HCT116 (cell line): ENCODE data around the gene ACTN1. TPM values are rescaled to one million over a fixed set of nuclear protein-coding genes. Genes with fewer than 3 reads are reported as not detected.
A peak's percentile ranks its signal among the peaks of the same experiment; 100 is the strongest.

Source experiments
- ATAC-seq: fragments of 200-7000 bp; cut with Tn5 transposase; 2 replicates; pipeline ENCODE4 v1.9.1; 2020; ENCODE audit warnings: mild to moderate bottlenecking, moderate library complexity
- BruUV-seq: library from RNA; stranded (reverse); fragments of 400-500 nt; replicated peaks from 2 replicates; lab custom pipeline; 2021; lab: Mats Ljungman, UMichigan
- CTCF ChIA-PET: fragments of 300-600 bp; sonication (Branson Sonifier 250); formaldehyde crosslinking; loops from one replicate; lab custom pipeline; 2021; ENCODE audit warnings: antibody characterized with exemption; lab: Charles Lee
- POLR2A ChIA-PET: fragments of 300-600, 350-600 bp; sonication (Branson Sonifier 250); formaldehyde crosslinking; loops from one replicate; lab custom pipeline; 2021; ENCODE audit warnings: antibody characterized with exemption; lab: Charles Lee
- RAD21 ChIA-PET, 2 experiments: fragments of 300-600 bp; sonication (Branson Sonifier 250); formaldehyde crosslinking; loops; one replicate each; lab custom pipeline; 2023; ENCODE audit warnings: low total read pairs in 2 of 2; ENCODE audit not compliant: uncharacterized antibody in 2 of 2, unreplicated experiment in 2 of 2, low non-redundant PET in 1 of 2; lab: Charles Lee
- DNase-seq: peaks from one replicate; pipeline ENCODE4 v3.0.0-alpha.2; 2010; ENCODE audit warnings: low read depth, low spot score
- H2AFZ ChIP-seq: fragments of 200-600 bp; shearing (Covaris generic), sonication (generic); 2 replicates; pipeline ENCODE4 v1.6.1; 2017; ENCODE audit warnings: low read depth, mixed run types, mixed read lengths, antibody characterized with exemption, low read length; ENCODE audit not compliant: poor library complexity, severe bottlenecking
- H3K27ac ChIP-seq: 2 replicates; pipeline ENCODE4 v1.5.1; 2012; ENCODE audit warnings: low read depth, low read length
- H3K27me3 ChIP-seq: fragments of 200-600 bp; sonication (generic); 2 replicates; pipeline ENCODE4 v1.6.1; 2016; ENCODE audit warnings: mixed run types, low read length, mixed read lengths; ENCODE audit not compliant: insufficient read depth
- H3K36me3 ChIP-seq, 2 experiments: fragments of 200-500 bp in 1 of 2; fragments of 200-600 bp in 1 of 2; sonication (Bioruptor generic) in 1 of 2; sonication (generic) in 1 of 2; 2 replicates each; pipeline versions ENCODE4 v1.5.1 to v1.6.1; 2014 to 2016; ENCODE audit warnings: low read length in 2 of 2, inconsistent platforms in 1 of 2, mixed read lengths in 1 of 2, mixed run types in 1 of 2; ENCODE audit not compliant: insufficient read depth in 2 of 2, control insufficient read depth in 1 of 2
- H3K4me1 ChIP-seq, 2 experiments: fragments of 200-600 bp in 1 of 2; sonication (generic) in 1 of 2; 2 replicates each; pipeline versions ENCODE4 v1.5.1 to v1.6.1; 2012 to 2017; ENCODE audit warnings: low read length in 2 of 2, inconsistent platforms in 1 of 2, mild to moderate bottlenecking in 1 of 2, mixed read lengths in 1 of 2, mixed run types in 1 of 2, moderate library complexity in 1 of 2; ENCODE audit not compliant: insufficient read depth in 2 of 2, control insufficient read depth in 1 of 2
- H3K4me2 ChIP-seq: fragments of 200-600 bp; sonication (generic); 2 replicates; pipeline ENCODE4 v1.6.1; 2017; ENCODE audit warnings: mixed run types, low read length, mixed read lengths
- H3K4me3 ChIP-seq, 2 experiments: fragments of 200-600 bp in 1 of 2; sonication (generic) in 1 of 2; replicated peaks in 1 of 2; 2 replicates each; pipeline ENCODE4 v1.5.1; 2011 to 2016; ENCODE audit warnings: low read length in 2 of 2, control low read depth in 1 of 2, low read depth in 1 of 2, mild to moderate bottlenecking in 1 of 2, mixed read lengths in 1 of 2, mixed run types in 1 of 2
- H3K79me2 ChIP-seq: fragments of 200-600 bp; sonication (generic); 2 replicates; pipeline ENCODE4 v1.6.1; 2017; ENCODE audit warnings: mild to moderate bottlenecking, mixed run types, low read length, moderate library complexity, mixed read lengths; ENCODE audit not compliant: insufficient read depth
- H3K9ac ChIP-seq: fragments of 200-600 bp; sonication (generic); 2 replicates; pipeline ENCODE4 v1.6.1; 2016; ENCODE audit warnings: low read length, mixed read lengths
- H3K9me2 ChIP-seq: fragments of 200-600 bp; sonication (generic), shearing (Covaris generic); 2 replicates; pipeline ENCODE4 v1.6.1; 2017; ENCODE audit warnings: mixed run types, mild to moderate bottlenecking, moderate library complexity; ENCODE audit not compliant: insufficient read depth
- H3K9me3 ChIP-seq, 2 experiments: fragments of 200-500 bp in 1 of 2; fragments of 200-600 bp in 1 of 2; sonication (Bioruptor generic) in 1 of 2; sonication (generic) in 1 of 2; 2 replicates each; pipeline ENCODE4 v1.6.1; 2014 to 2017; ENCODE audit warnings: low read length in 2 of 2, mixed read lengths in 2 of 2, inconsistent platforms in 1 of 2, low read depth in 1 of 2, mild to moderate bottlenecking in 1 of 2, mixed run types in 1 of 2, moderate library complexity in 1 of 2; ENCODE audit not compliant: control insufficient read depth in 1 of 2, insufficient read depth in 1 of 2
- H4K20me1 ChIP-seq: fragments of 200-600 bp; sonication (generic), shearing (Covaris generic); 2 replicates; pipeline ENCODE4 v1.6.1; 2017; ENCODE audit warnings: mixed run types, mild to moderate bottlenecking, moderate library complexity; ENCODE audit not compliant: insufficient read depth
- ATF3 ChIP-seq: IDR thresholded peaks from 2 replicates; pipeline ENCODE4 v1.6.1; 2012
- CEBPB ChIP-seq: IDR thresholded peaks from 2 replicates; pipeline ENCODE4 v1.6.1; 2012; ENCODE audit warnings: low read depth
- CTCF ChIP-seq, 3 experiments: fragments of 200-600 bp in 1 of 3; sonication (generic) in 1 of 3; IDR thresholded peaks in 2 of 3; conservative IDR thresholded peaks in 1 of 3; 2 replicates each; pipeline ENCODE4 v1.5.1; 2012 to 2017; ENCODE audit warnings: low read depth in 2 of 3, low read length in 2 of 3, antibody characterized with exemption in 1 of 3, borderline replicate concordance in 1 of 3, control low read depth in 1 of 3, mild to moderate bottlenecking in 1 of 3, mixed read lengths in 1 of 3, mixed run types in 1 of 3, moderate library complexity in 1 of 3; ENCODE audit not compliant: insufficient read depth in 1 of 3
- EGR1 ChIP-seq: IDR thresholded peaks from 2 replicates; pipeline ENCODE4 v1.6.1; 2012; ENCODE audit warnings: low read depth
- ELF1 ChIP-seq: IDR thresholded peaks from 2 replicates; pipeline ENCODE4 v1.6.1; 2012; ENCODE audit warnings: low read depth, borderline replicate concordance
- FOSL1 ChIP-seq: IDR thresholded peaks from 2 replicates; pipeline ENCODE4 v1.6.1; 2012; ENCODE audit warnings: low read depth
- JUND ChIP-seq: IDR thresholded peaks from 2 replicates; pipeline ENCODE4 v1.6.1; 2012
- MAX ChIP-seq: IDR thresholded peaks from 2 replicates; pipeline ENCODE4 v1.6.1; 2012
- POLR2A ChIP-seq: IDR thresholded peaks from 2 replicates; pipeline ENCODE4 v1.7.0; 2011; ENCODE audit warnings: borderline replicate concordance; ENCODE audit not compliant: insufficient read depth, insufficient read length; ENCODE audit errors: extremely low read depth
- SIN3A ChIP-seq: IDR thresholded peaks from 2 replicates; pipeline ENCODE4 v1.6.1; 2012; ENCODE audit warnings: low read depth
- SP1 ChIP-seq: IDR thresholded peaks from 2 replicates; pipeline ENCODE4 v1.6.1; 2012; ENCODE audit warnings: low read depth
- SRF ChIP-seq: IDR thresholded peaks from 2 replicates; pipeline ENCODE4 v1.6.1; 2012; ENCODE audit warnings: low read depth
- TCF7L2 ChIP-seq: IDR thresholded peaks from 2 replicates; pipeline ENCODE4 v1.7.0; 2011; ENCODE audit warnings: borderline replicate concordance, inconsistent platforms; ENCODE audit not compliant: insufficient read depth, insufficient read length; ENCODE audit errors: extremely low read depth
- YY1 ChIP-seq: IDR thresholded peaks from 2 replicates; pipeline ENCODE4 v1.6.1; 2011; ENCODE audit warnings: low read length, low read depth, moderate library complexity, mild to moderate bottlenecking; ENCODE audit not compliant: insufficient replicate concordance; ENCODE audit errors: extremely low read depth
- ZBTB33 ChIP-seq: IDR thresholded peaks from 2 replicates; pipeline ENCODE4 v1.6.1; 2011; ENCODE audit warnings: mild to moderate bottlenecking, low read length, moderate library complexity; ENCODE audit not compliant: insufficient replicate concordance; ENCODE audit errors: extremely low read depth
- ZFX ChIP-seq: fragments of 450-650 bp; IDR thresholded peaks from 2 replicates; pipeline ENCODE4 v1.6.1; 2017
- intact Hi-C: fragments of 100-400 bp; cut with micrococcal nuclease; formaldehyde crosslinking; loops from 2 replicates; pipeline ENCODE4 v1.10.0; 2022
- total RNA-seq: library from RNA; stranded (reverse); gene quantifications from one replicate; pipeline ENCODE4 v1.2.1, GENCODE V29; 2021; ENCODE audit not compliant: unreplicated experiment

ACTN1 gene
- total RNA-seq, 1 experiment from 2014 or later: 123 TPM

GRCh38 chr14:68976160-68977067 is 2.7 kb downstream of the ACTN1 start:
- POLR2A ChIA-PET: no interaction called here
- H3K4me1 ChIP-seq: peaks cover 16 to 25% of the 10 kb centered on the region in 2 experiments

More at GRCh38 chr14:68976160-68977067, 2.7 kb downstream of the ACTN1 start:
- RAD21 ChIA-PET: no interaction called here
- H3K9ac ChIP-seq: no peak overlapping the region
- ATAC-seq (no peak), DNase-seq (no peak)
- no peaks in the 10 kb centered on the region for H4K20me1 ChIP-seq
- TF ChIP-seq SIN3A: no peak
- TF ChIP-seq CTCF (IDR thresholded peaks at IDR 0.05 in 2 of 3, conservative IDR thresholded peaks at IDR 0.05 in 1 of 3; ENCODE audit: borderline replicate concordance in 1 of 3, insufficient read depth in 1 of 3, low read depth in 2 of 3, low read length in 2 of 3): no peak
- no peak for TF ChIP-seq SP1
- no peak for TF ChIP-seq POLR2A
- TF ChIP-seq EGR1: no peak
- no peak for TF ChIP-seq MAX
- no peak for TF ChIP-seq ZFX
- no peak for TF ChIP-seq CEBPB
- no peak for TF ChIP-seq SRF
- TF ChIP-seq ATF3: no peak
- no peak for TF ChIP-seq TCF7L2
- no peak for TF ChIP-seq ELF1
- no peak for TF ChIP-seq ZBTB33
- TF ChIP-seq YY1: no peak
- TF ChIP-seq FOSL1: no peak
- TF ChIP-seq JUND: no peak
- intact Hi-C loops: no loop called here
- H3K27me3 ChIP-seq: no peaks in the 10 kb centered on the region
- H3K79me2 ChIP-seq: peaks cover 70% of the 10 kb centered on the region
- H3K27ac ChIP-seq: no peak overlapping the region
- peaks cover 4 to 26% of the 10 kb centered on the region in 2 experiments; a peak in 3 of 4 replicates for H3K36me3 ChIP-seq
- H3K9me2 ChIP-seq: no peaks in the 10 kb centered on the region
- H3K4me2 ChIP-seq: peak overlapping the region; percentile 94
- CTCF ChIA-PET: no interaction called here
- H3K9me3 ChIP-seq: no peaks in the 10 kb centered on the region
- no TSS peak for BruUV-seq
- peak overlapping the region in 1 of 2 experiments; percentile 92; a peak in 2 of 4 replicates for H3K4me3 ChIP-seq
- H2AFZ ChIP-seq: no peak overlapping the region
